SW 1271 (cell line): ENCODE results near the gene SSBP2.
"Not testable (repeated sequence)": the region's sequence is repeated elsewhere in the genome, so short reads cannot be mapped to it uniquely, and the experiment has no call there.

Experiments used
- DNase-seq, 2 experiments: peaks; one replicate each; lab custom pipeline; 2025; lab: John Stamatoyannopoulos, UW

The SSBP2 gene

DNA sequence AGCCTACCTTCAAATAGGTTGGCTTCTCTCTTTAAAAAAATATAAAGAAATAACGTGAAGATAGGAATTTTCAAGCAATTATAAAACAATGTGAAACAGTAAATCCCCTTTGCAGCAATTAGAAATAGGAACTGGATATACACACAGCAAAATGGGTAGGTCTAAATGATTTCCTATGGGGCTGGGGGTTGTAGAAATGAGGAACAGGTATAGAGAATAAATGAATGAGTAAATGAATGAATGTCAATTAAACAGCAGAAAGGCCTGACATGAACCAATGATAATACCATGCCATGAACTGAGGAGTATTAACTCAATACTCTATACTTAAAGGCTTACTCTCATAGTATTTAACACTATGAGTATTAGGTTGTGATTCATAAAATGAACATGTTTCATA is 21.6 kb downstream of the SSBP2 start:
- no peak for DNase-seq

- DNase-seq, result no peak
These were observed 22.6 kb downstream of the SSBP2 start for GRCh38 chr5:81728301-81728700.

GRCh38 chr5:81726297-81726696 is 24.6 kb downstream of the SSBP2 start:
- no peak for DNase-seq

DNA sequence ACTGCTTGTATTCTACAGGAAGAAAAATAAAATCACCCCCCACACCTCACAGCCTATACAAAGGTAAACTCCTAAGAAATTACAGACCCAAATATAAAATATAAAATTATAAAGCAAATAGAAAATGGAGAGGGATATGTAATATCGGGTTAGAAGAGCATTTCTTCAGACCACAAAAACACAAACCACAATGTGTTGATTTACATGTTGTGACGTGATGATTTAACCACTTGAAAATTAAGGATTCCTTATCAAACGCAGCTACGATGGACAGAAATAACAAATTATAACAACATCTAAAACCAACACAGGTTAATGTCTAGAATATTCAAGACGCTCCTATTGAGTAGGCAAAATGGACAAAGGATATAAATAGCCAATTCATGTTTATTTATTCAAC is 26.3 kb downstream of the SSBP2 start:
- DNase-seq, result no peak

- DNase-seq, result no peak
These were observed 26.8 kb downstream of the SSBP2 start for GRCh38 chr5:81724108-81724507.

GRCh38 chr5:81721049-81721448 is 29.8 kb downstream of the SSBP2 start:
- DNase-seq, result no peak

DNA sequence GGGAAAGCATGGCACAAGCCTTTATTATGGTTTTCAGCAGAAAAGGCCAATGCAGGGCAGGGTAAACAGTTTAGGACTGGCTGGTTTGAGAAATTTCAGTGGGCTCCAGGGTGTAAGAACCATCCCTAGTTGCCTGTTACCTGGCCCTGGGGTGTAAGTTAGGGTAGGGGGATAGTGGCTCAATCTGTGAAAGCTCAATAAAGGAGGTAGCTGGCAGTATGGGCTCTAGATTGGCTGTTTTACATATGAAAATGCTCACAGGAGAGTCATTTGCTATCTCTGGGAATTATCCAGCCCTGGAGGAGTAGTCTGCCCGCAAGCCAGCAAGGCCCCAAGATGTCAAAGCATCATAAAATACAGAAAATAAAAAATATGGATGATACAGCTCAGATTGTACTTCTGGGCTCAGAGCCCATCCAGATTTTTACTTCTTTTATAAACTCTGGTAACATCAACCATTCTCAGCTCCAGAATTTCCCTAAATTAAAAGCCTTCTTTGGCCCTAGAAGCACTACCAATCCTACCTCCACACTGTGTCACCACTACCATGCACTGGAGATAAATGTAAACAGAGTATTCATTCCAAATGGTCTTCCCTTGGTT is 31.1 kb downstream of the SSBP2 start:
- DNase-seq, result no peak

DNA sequence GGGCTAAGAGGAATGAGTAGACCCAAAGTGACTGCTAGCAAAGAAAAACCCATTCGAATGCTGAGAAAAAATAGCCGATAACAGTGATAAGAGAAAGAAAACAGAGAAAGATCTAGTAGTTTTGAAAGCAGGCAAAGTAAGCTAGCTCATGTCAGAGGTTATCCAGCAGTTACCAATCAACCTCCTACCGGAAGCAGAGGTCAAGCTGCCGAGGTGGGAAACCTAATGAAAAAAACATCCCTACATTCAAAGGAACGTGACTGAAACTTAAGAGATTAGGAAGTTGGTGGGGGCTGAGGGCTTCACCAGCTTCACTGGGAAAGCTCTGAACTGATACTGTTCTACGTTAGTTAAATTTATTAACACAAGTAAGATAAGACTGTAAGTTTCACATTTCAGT is 32.6 kb downstream of the SSBP2 start:
- DNase-seq, result no peak

DNA sequence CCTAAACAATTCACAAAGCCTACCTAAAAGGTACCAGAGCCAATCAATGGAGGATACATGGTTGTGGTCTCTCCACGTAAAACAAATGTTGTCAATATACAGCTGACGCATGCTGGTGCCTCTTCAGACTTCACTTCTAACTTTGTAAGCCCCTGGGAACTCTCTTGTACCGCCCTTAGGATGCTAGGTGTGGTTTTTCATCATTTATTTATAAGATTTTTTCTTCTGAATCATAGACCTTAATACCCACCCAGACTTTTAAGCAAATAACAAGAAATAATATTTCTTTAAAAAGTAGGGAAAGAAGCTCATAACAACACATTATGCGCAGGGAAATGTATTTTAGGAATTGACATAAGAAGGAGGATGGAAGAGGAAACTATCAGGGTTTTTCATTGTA is 33.0 kb downstream of the SSBP2 start:
- DNase-seq, result no peak

DNA sequence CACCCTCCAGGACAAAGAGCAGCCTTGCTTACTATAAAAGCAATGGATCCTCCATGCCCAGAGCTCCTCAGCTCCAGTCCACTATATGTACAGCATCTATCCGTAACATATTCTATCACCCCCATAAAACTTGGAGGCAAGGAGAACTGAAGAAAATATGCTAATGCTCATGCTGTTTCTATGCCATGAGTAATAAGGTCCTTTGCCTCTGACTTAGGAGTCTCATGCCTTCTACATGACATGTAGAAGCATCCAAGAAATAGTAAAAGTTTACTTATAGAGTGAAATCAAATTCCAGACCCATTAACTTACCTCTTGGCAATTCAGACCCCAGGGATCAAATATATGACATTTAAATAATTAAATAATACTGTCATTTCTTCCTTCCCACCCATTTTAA is 33.7 kb downstream of the SSBP2 start:
- DNase-seq, result no peak

DNA sequence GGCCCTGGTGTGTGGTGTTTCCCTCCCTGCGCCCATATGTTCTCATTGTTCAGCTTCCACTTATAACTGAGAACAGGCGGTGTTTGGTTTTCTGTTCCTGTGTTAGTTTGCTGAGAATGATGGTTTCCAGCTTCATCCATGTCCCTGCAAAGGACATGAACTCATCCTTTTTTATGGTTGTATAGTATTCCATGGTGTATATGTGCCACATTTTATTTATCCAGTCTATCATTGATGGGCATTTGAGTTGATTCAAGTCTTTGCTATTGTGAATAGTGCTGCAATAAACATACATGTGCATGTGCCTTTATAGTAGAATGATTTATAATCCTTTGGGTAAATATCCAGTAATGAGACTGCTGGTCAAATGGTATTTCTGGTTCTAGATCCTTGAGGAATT is 36.8 kb downstream of the SSBP2 start:
- DNase-seq, result not testable (repeated sequence)

DNA sequence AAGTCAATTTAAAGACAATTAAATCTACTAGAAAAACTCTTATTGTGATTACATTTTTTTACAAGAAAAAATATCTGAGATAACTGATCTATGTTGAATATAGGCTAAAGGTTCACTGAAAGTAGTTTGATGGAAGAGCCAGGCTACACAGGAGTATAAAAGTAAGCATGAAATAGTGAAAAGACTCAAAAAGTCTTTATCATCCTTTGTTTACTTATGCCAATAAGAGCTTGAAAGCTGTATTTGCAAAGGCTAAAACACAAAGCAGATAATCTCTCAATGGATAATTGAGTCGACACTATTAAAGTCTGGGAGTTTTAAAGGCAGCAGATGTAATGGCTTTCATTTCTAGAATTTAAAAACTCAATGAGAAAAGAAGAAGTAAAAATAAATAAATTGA is 42.0 kb downstream of the SSBP2 start:
- no peak for DNase-seq

- no peak for DNase-seq
These were observed 47.1 kb downstream of the SSBP2 start for GRCh38 chr5:81703840-81704239.

- no peak for DNase-seq
These were observed 50.7 kb downstream of the SSBP2 start for GRCh38 chr5:81700166-81700565.

GRCh38 chr5:81698813-81699212 is 52.1 kb downstream of the SSBP2 start:
- no peak for DNase-seq

- no peak for DNase-seq
These were observed 54.2 kb downstream of the SSBP2 start for GRCh38 chr5:81696418-81697397.

- DNase-seq, result no peak
These were observed 56.2 kb downstream of the SSBP2 start for GRCh38 chr5:81694726-81695125.

DNA sequence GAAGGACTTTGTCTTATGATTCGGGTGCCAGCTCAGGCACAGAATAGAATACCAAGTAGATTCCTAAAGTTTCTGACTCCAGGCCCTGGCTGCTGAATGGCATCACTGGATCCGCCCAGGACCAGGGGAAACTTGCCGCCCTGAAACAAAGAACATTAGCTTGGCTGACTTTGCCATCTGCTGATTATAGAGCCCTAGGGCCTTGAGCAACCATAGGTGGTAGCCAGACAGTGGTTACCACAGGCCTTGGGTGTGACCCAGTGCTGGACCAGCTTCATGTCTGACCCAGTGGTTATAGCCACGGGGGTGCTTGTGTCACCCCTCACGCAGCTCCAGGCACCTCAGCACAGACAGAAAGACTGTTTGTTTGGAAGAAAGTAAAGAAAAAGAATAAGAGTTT is 62.7 kb downstream of the SSBP2 start:
- DNase-seq, result no peak

DNA sequence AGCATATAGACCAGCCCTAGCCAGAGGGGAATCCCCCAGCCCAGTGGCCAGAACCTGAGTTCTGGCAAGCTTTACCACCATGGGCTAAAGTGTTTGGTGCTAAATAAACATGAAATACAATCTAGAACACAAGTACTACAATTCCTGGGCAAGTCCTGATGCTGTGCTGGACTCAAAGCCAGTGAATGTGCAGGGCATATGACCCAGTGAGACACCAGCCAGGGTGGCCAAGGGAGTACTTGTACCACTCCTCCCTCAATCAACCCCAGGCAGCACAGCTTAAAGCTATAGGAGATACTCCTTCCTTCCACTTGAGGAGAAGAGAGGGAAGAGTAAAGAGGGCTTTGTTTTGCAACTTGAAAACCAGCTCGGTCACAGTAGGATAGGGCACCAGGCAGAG is 63.6 kb downstream of the SSBP2 start:
- DNase-seq, result no peak

GRCh38 chr5:81685471-81685870 is 65.4 kb downstream of the SSBP2 start:
- DNase-seq, result no peak

DNA sequence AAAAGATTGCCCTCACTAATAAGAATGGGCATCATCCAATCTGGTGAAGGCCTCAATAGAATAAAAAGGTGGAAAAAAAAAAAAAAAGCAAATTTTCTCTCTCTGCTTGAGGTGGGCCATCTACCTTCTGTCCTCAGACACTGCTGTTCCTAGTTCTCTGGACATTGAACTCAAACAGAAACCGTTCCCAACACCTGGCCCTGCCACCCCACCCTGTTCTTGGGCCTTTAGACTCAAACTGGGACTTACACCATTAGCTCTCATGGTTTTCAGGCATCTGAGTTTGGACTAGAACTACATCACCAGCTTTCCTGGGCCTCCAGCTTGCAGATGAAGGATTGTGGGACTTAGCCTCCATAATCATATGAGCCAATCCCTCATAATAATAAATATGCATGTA is 71.0 kb downstream of the SSBP2 start:
- no peak for DNase-seq

GRCh38 chr5:81675420-81675819 is 75.5 kb downstream of the SSBP2 start:
- DNase-seq, result no peak

DNA sequence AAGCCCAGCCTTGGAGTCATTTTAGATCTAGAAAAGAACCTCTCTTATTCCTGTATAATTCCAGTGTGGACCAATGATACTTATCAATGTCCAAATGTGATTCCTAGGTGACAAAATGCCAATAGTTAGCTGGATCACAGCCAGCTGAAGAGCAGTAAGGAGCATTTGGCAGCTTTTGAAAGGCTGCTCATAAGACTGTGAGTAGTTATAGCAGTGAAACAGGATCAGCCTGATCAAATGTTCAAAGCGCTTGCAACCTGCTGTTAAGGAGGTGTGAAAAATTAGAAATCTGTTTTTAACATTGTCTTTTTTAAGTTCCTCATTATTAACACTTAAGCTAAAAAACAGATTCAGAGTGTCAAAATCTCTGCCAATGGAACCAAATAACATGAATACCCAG is 85.1 kb downstream of the SSBP2 start:
- DNase-seq, result no peak

GRCh38 chr5:81660624-81661023 is 90.3 kb downstream of the SSBP2 start:
- DNase-seq, result not testable (repeated sequence)
